Ovary (tissue), 9 donors: Measurements from ENCODE around the gene NKAIN4. TPM values are rescaled to one million over a fixed set of nuclear protein-coding genes. Genes with fewer than 3 reads are reported as not detected.

ENCODE experiments used
- DNase-seq, 5 donors: peaks; one replicate each; pipeline ENCODE4 v3.0.0-alpha.2; 2019 to 2020
- H3K27ac ChIP-seq, 2 donors: fragments of 200-600 bp; one replicate each; pipeline versions ENCODE4 v1.5.1 to v1.8.0; 2019 to 2022
- H3K27me3 ChIP-seq: fragments of 200-600 bp; one replicate; pipeline ENCODE4 v1.8.0; 2022
- H3K36me3 ChIP-seq: fragments of 200-600 bp; sonication (generic); one replicate; pipeline ENCODE4 v1.5.1; 2019
- H3K4me1 ChIP-seq: one replicate; pipeline ENCODE4 v1.8.1; 2013; ENCODE audit warnings: mild to moderate bottlenecking, moderate library complexity; ENCODE audit not compliant: insufficient read depth
- H3K4me3 ChIP-seq: fragments of 200-600 bp; sonication (generic); one replicate; pipeline ENCODE4 v1.5.1; 2017
- H3K9me3 ChIP-seq, 2 donors: fragments of 200-600 bp in 1 of 2; sonication (generic) in 1 of 2; one replicate each; pipeline versions ENCODE4 v1.5.1 to v1.8.1; 2013 to 2019; ENCODE audit warnings: mild to moderate bottlenecking in 1 of 2, moderate library complexity in 1 of 2
- EP300 ChIP-seq: sonication (generic); formaldehyde crosslinking; IDR thresholded peaks from one replicate; pipeline ENCODE4 v1.6.1; 2017; ENCODE audit warnings: antibody characterized with exemption
- POLR2A ChIP-seq: fragments of 450-650 bp; IDR thresholded peaks from one replicate; pipeline ENCODE4 v1.6.1; 2017; ENCODE audit warnings: antibody characterized with exemption, mild to moderate bottlenecking, moderate library complexity
- WGBS, 3 donors: extraction: QIAGEN DNeasy Blood & Tissue Kit in 1 of 3; methylation state at CpG; one replicate each; pipeline versions ENCODE4 v1.1.5 to v1.1.7; 2013 to 2017; 5-methylcytosine and 5-hydroxymethylcytosine counted together
- intact Hi-C, 4 donors: fragments of 100-400 bp; cut with DNase I; formaldehyde crosslinking; loops; one replicate each; pipeline versions ENCODE4 v1.11.0 to v1.15.1; 2022 to 2023
- polyA plus RNA-seq, 2 donors: library from polyadenylated mRNA; stranded (reverse); fragments of 200-250 nt in 1 of 2; fragments of 350-450 nt in 1 of 2; fragmentation: Illumina TruSeq in 1 of 2; extraction: RNeasy Lipid Tissue Mini Kit (QIAGEN cat#74804) in 1 of 2; gene quantifications; one replicate each; pipeline ENCODE4 v1.2.3, GENCODE V29; 2013 to 2014
- total RNA-seq, 7 donors: library from RNA; depleted of rRNA in 2 of 7; stranded (reverse); fragments of >200 nt in 2 of 7; fragmentation: NEBNext Ultra II Directional in 3 of 7; extraction: Animal tissue kit (Norgen Biotek cat#: 25700) in 3 of 7; gene quantifications; one replicate each; pipeline versions ENCODE4 v1.1.0 to v1.2.4, GENCODE V29; 2016 to 2023
- TF ChIP-seq, protein P1 (sequence below), 3 donors: fragments of 450-650 bp in 2 of 3; fragments of 200-600 bp in 1 of 3; IDR thresholded peaks; one replicate each; pipeline versions ENCODE4 v1.5.1 to v1.8.0; 2016 to 2022; ENCODE audit warnings: antibody characterized with exemption in 3 of 3, mild to moderate bottlenecking in 1 of 3
- donor health status: DM: no; HTN: no; CAD: no; lungs with moderate emphysema.
- donor health status: DM: no; HTN: no; CAD: no.
- donor health status: Bipolar disorder and iron deficiency.
- donor health status: DM: yes; HTN: yes; CAD: no.
- donor health status: DM: no; HTN: no; CAD: no.
- donor health status: DM: yes; HTN: yes; CAD: no.

Gene NKAIN4
- total and polyA plus RNA-seq, 9 donors, result 0.18 to 0.24 TPM; not detected in 7

DNA sequence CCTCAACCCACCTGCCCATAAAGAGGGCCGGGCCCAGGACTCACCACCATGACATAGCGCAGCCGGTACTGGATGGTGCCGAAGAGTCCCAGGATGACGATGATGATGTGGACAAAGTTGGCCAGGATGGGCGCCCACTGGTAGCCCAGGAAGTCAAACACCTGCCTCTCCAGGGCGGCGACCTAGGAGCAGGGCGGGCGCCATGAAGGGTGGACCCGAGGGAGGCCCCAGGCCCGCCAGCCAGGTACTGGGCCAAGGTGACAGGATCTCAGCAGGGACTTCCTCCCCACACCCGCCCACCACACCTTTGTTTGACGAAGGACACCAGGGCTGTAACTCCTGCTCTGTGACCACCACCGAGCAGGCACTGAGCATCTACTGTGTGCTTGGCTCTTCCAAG, 4.4 kb downstream of the NKAIN4 start:
- H3K27me3 ChIP-seq, result no peaks in the 10 kb centered on the region
- WGBS, 3 donors, result 84 to 93% (median 92%) methylated on average over 15 of the region's 15 CpGs

DNA sequence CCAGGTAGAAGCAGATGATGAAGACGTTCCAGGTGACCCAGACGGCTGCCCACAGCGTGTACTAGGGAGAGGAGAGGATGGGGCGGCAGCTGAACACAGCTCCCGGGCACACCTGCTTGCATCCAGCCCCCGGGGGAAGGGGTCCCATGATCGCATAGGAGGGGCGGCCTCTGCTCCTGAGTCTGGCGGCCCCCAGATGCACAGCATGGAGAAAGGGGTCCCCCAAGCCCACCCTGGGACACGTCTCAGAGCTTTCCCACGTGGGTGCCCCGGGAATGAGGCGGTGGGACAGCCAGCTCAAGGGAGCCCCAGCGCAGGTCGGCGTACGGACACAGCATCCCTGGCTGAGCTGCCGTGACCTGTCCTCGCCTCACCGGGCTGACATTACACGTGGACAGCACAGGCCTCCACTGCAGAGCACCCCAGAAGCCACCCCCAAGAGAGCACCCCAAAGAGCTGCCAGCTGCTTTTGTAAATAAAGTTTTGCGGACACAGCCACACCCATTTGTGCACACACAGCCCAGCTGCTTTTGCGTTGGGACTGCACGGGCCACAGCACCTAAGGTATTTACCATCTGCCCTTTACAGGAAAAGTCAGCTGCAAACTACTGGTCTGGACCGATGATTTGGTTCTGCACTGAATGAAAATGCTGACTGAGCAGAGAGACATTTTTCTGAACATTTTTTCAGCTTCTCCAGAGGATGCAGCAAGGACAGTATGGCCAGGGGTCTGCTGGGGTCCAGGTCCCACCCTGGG, 5.2 kb downstream of the NKAIN4 start:
- intact Hi-C loops, result loop anchor here in 1 of 4 donors (10.0 kb wide), 1 partner anchor 194 kb away; no protein-coding TSS in a partner anchor
- no peaks in the 10 kb centered on the region for H3K27me3 ChIP-seq
- 72 to 78% (median 78%) methylated on average over 25 of the region's 25 CpGs for WGBS, 3 donors

More for the DNA sequence above, 4.4 kb downstream of the NKAIN4 start:
- H3K4me3 ChIP-seq, result no peak overlapping the region
- no peaks in the 10 kb centered on the region for H3K9me3 ChIP-seq
- intact Hi-C loops, result loop anchor here in 1 of 4 donors (10.0 kb wide), 1 partner anchor 195 kb away; no protein-coding TSS in a partner anchor
- no peak for TF ChIP-seq EP300
- no peak for TF ChIP-seq POLR2A
- TF ChIP-seq, protein P1, sequence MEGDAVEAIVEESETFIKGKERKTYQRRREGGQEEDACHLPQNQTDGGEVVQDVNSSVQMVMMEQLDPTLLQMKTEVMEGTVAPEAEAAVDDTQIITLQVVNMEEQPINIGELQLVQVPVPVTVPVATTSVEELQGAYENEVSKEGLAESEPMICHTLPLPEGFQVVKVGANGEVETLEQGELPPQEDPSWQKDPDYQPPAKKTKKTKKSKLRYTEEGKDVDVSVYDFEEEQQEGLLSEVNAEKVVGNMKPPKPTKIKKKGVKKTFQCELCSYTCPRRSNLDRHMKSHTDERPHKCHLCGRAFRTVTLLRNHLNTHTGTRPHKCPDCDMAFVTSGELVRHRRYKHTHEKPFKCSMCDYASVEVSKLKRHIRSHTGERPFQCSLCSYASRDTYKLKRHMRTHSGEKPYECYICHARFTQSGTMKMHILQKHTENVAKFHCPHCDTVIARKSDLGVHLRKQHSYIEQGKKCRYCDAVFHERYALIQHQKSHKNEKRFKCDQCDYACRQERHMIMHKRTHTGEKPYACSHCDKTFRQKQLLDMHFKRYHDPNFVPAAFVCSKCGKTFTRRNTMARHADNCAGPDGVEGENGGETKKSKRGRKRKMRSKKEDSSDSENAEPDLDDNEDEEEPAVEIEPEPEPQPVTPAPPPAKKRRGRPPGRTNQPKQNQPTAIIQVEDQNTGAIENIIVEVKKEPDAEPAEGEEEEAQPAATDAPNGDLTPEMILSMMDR (IDR thresholded peaks at IDR 0.05), result no peak
- H3K36me3 ChIP-seq, result no peaks in the 10 kb centered on the region
- no peak overlapping the region for H3K27ac ChIP-seq
- H3K4me1 ChIP-seq, result no peaks in the 10 kb centered on the region
- DNase-seq, result no peak

DNA sequence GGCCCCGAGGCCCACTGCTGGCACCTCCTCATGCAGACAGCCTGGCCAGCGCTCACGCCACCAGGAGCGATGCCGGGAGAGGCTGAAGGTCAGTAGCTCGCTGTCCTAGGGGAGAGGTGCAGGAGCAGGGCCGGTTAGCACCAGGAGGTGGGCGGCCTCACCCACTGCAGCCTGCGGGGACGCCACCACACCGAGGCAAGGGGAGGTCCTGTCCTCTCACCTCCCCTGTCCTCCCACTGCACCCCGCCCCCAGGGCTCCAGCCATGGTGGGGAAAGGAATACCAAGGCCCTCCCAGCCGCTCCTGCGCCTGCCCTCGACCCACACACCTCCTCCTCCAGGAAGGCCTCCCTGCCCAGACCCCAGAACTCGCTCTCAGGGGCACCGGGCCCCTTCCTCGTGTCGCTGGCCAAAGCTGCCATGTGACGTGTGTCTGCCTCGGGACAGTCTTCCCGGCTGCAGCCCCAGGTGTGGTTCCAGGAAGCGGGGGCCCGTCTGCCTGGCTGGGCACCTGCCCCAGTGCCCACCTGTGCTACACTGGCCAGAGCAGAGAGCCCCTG, 6.5 kb downstream of the NKAIN4 start:
- no peaks in the 10 kb centered on the region for H3K4me1 ChIP-seq
- H3K27me3 ChIP-seq, result no peaks in the 10 kb centered on the region
- no peak for DNase-seq
- no peak overlapping the region for H3K27ac ChIP-seq
- 76 to 78% (median 76%) methylated on average over 24 of the region's 24 CpGs for WGBS, 3 donors
- intact Hi-C loops, result loop anchor here in 1 of 4 donors (10.0 kb wide), 1 partner anchor 193 kb away; no protein-coding TSS in a partner anchor
- no peaks in the 10 kb centered on the region for H3K36me3 ChIP-seq
- H3K4me3 ChIP-seq, result no peak overlapping the region
- no peaks in the 10 kb centered on the region for H3K9me3 ChIP-seq
- TF ChIP-seq EP300 (no peak), POLR2A (no peak)
- TF ChIP-seq, protein P1 (IDR thresholded peaks at IDR 0.05), result no peak

More for the DNA sequence above, 5.2 kb downstream of the NKAIN4 start:
- TF ChIP-seq, protein P1 (IDR thresholded peaks at IDR 0.05), result no peak
- no peak for TF ChIP-seq EP300
- no peak for TF ChIP-seq POLR2A
- no peaks in the 10 kb centered on the region for H3K36me3 ChIP-seq
- H3K4me1 ChIP-seq, result no peaks in the 10 kb centered on the region
- DNase-seq, result no peak
- no peak overlapping the region for H3K27ac ChIP-seq
- H3K9me3 ChIP-seq, result no peaks in the 10 kb centered on the region
- no peak overlapping the region for H3K4me3 ChIP-seq

DNA sequence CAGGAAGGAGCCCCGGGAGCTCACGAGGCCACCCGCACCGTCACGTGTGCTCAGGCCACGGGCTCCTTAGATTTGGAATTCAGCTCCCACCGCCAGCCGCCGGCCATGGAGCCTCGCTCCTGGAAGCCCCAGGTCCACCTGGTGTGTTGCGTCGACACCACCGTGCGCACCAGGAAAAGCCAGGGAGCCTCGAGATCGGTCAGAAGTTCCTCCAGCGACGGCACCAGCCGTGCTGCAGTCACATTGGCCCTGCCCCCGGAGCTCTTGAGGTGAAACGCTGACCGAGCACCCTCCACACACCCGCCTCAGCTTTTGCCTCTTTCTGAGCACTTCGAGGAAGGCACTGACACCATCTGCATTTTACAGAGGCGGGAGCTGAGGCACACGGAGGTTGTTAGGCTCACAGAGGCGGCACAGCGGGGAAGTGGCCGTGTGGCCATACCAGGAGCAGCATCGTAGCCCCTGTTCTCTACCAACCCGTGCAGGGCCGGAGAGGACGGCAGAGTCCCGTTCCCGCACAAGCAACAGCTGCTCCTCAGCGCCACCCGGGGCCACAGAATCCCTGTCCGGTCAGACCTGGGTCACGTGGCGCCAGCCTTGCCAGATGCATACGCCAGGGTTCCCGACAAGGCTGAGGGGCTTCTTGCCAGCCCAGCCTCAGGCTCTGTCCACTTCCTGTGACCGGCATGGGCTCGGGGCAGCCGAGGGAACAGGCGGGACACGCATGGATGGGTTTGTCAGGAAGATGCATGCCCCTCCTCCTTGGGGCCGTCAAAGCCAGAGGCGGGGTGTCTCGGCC, 7.6 kb downstream of the NKAIN4 start:
- DNase-seq, result no peak
- H3K9me3 ChIP-seq, result no peaks in the 10 kb centered on the region
- no peaks in the 10 kb centered on the region for H3K36me3 ChIP-seq
- H3K27me3 ChIP-seq, result no peaks in the 10 kb centered on the region
- no peaks in the 10 kb centered on the region for H3K4me1 ChIP-seq
- no peak for TF ChIP-seq EP300
- TF ChIP-seq, protein P1 (IDR thresholded peaks at IDR 0.05), result no peak
- no peak for TF ChIP-seq POLR2A
- no peak overlapping the region for H3K27ac ChIP-seq
- no peak overlapping the region for H3K4me3 ChIP-seq
- intact Hi-C loops, result loop anchor here in 1 of 4 donors (10.0 kb wide), 1 partner anchor 192 kb away; no protein-coding TSS in a partner anchor
- 62 to 73% (median 68%) methylated on average over 49 to 50 of the region's 50 CpGs for WGBS, 3 donors
